Esophagus (tissue), 2 donors: ENCODE data around the gene RYR1. TPM values are rescaled to one million over a fixed set of nuclear protein-coding genes. Genes with fewer than 3 reads are reported as not detected.
"Not testable (repeated sequence)": the region's sequence is repeated elsewhere in the genome, so short reads cannot be mapped to it uniquely, and the experiment has no call there.

ENCODE experiments used
- H3K27ac ChIP-seq, 2 donors: one replicate each; pipeline ENCODE4 v1.5.1; 2013; ENCODE audit warnings: low read depth in 2 of 2, mild to moderate bottlenecking in 2 of 2, inconsistent platforms in 1 of 2, low read length in 1 of 2, moderate library complexity in 1 of 2
- H3K27me3 ChIP-seq, 2 donors: one replicate each; pipeline ENCODE4 v1.6.1; 2013; ENCODE audit warnings: low read length in 2 of 2, control low read depth in 1 of 2, mild to moderate bottlenecking in 1 of 2; ENCODE audit not compliant: insufficient read depth in 2 of 2, control insufficient read depth in 1 of 2
- H3K36me3 ChIP-seq, 2 donors: one replicate each; pipeline ENCODE4 v1.6.1; 2013; ENCODE audit warnings: low read length in 1 of 2; ENCODE audit not compliant: control insufficient read depth in 2 of 2, insufficient read depth in 2 of 2
- H3K4me1 ChIP-seq, 2 donors: one replicate each; pipeline ENCODE4 v1.6.1; 2013; ENCODE audit warnings: low read length in 1 of 2; ENCODE audit not compliant: control insufficient read depth in 2 of 2, insufficient read depth in 2 of 2
- H3K4me3 ChIP-seq, 2 donors: one replicate each; pipeline ENCODE4 v1.5.1; 2013; ENCODE audit warnings: low read length in 2 of 2, mild to moderate bottlenecking in 2 of 2, low read depth in 1 of 2, moderate library complexity in 1 of 2
- H3K9me3 ChIP-seq, 2 donors: one replicate each; pipeline ENCODE4 v1.6.1; 2013; ENCODE audit warnings: mild to moderate bottlenecking in 2 of 2, low read depth in 1 of 2, low read length in 1 of 2, moderate library complexity in 1 of 2; ENCODE audit not compliant: control insufficient read depth in 2 of 2, insufficient read depth in 1 of 2
- WGBS, 2 donors: extraction: QIAGEN DNeasy Blood & Tissue Kit; methylation state at CpG; one replicate each; pipeline ENCODE4 v1.1.7; 2013; 5-methylcytosine and 5-hydroxymethylcytosine counted together
- polyA plus RNA-seq, 2 donors: library from polyadenylated mRNA; stranded (reverse); fragments of 200-250 nt; gene quantifications; one replicate each; pipeline ENCODE4 v1.2.3, GENCODE V29; 2013
- donor health status: healthy with polysubstance abuse.
- donor health status: Bipolar disorder and iron deficiency.

Gene RYR1
- polyA plus RNA-seq, 2 donors: 8.0 to 8.7 TPM

DNA sequence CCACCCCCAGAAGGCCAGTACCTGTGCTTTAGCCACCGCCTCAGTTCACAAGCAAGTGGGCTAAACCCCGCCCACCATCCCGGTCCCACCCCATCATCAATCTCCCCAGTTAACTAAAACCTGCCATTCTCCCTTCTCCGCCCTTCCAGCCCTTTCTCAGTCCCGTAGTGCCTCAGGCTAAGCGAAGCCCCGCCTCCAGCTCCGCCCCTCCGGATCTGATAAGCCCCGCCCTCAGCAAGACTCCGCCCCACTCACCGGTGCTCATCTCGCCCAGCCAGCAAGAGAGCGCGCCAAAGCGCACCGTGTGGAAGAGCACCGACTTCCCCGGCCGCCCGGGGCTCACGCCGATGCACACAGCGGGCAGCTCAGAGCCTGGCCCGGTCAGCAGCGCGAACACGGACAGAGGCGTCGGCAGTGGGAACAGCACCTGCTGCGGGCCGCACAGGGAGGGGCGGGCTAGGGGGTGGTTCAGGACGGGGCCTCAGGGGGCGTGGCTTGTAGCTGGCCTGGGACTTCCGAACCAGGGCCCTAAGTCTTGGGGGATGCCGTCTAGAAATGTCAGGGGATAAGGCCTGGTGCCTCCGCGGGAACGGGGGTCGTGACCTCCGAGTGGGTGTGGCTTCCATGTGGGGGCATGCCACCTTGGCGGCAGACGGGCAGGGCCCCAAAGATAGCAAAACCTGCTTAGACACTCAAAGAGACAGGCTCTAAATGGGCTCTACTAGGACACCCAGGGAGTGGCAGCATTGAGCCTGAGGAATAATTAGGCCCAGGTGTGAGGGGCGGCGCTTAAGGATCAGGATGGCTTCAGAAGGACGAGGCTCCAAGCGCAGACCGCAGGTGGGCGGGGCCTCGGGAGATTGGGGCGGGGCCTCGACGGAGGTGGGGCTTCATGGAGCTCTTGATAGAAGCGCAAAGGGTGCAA lies 162.8 kb downstream of the RYR1 start:
- Histone ChIP-seq H3K36me3 (no peaks in the 10 kb centered on the region), H3K4me3 (peak overlapping the region in 1 of 2 donors; percentile 5), H3K27me3 (no peaks in the 10 kb centered on the region), H3K27ac (no peak overlapping the region), H3K4me1 (peaks cover 3% of the 10 kb centered on the region in 2 donors), H3K9me3 (peaks cover 0 to 3% of the 10 kb centered on the region in 2 donors)
- 21 to 27% methylated on average over 54 to 55 of the region's 55 CpGs for WGBS, 2 donors

DNA sequence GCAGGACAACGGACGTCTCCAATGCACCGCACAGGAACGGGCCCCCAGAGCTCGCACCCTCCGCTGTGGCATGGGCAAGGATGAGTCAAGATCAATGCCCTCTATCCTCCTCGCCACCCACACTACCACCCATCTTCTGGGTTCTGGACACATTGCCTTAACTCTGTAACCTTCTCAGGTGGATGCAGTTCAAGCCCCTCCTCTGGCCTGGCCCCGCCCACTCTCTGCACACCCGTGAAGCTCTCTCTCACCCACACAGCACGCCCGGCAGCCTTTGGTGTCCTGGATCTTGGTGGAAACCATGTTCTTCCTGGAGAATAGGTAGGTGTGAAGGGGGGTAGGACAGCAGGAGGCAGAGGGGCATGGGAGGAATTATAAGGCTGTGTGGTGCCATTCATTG lies 163.6 kb downstream of the RYR1 start:
- Histone ChIP-seq H3K4me3 (no peak overlapping the region), H3K4me1 (peaks cover 3% of the 10 kb centered on the region in 2 donors), H3K27ac (no peak overlapping the region), H3K27me3 (no peaks in the 10 kb centered on the region), H3K36me3 (no peaks in the 10 kb centered on the region), H3K9me3 (peaks cover 0 to 3% of the 10 kb centered on the region in 2 donors)
- 80 to 84% methylated on average over 11 of the region's 11 CpGs for WGBS, 2 donors

DNA sequence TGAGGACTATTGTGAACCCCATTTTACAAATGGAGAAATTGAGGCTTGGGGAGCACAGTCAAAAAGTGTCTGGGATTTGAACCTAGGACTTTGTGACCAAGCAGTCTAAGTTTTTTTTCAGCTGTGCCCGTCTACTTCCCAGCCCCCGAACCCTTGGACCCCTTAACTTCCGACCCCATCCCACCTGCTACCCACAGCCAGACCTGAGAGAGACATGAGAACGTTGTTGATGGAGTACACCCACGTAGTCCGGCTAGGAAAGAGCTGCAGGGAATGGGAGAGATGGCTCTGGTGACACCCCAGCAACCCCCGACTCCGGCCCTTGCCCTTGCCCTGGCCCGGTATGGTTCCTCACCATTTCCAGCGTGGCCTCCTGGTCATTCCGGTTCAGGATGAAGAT lies 166.2 kb downstream of the RYR1 start:
- Histone ChIP-seq H3K27me3 (no peaks in the 10 kb centered on the region), H3K9me3 (peaks cover 0 to 3% of the 10 kb centered on the region in 2 donors)
- WGBS, 2 donors: 90% methylated on average over 11 of the region's 11 CpGs

DNA sequence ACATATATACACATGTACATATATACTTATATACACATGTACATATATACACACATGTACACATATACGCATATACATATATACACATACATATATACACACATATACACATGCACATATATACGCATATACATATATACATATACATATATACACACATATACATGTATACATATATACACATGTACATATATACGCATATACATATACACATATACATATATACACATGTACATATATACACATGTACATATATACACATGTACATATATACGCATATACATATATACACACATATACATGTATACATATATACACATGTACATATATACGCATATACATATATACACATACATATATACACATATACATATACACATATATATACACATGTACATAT lies 169.4 kb downstream of the RYR1 start:
- not testable (repeated sequence) for H3K9me3 ChIP-seq
- 95 to 96% methylated on average over 5 of the region's 5 CpGs for WGBS, 2 donors

More for the DNA sequence above, 166.2 kb downstream of the RYR1 start:
- Histone ChIP-seq H3K4me3 (no peak overlapping the region), H3K4me1 (peaks cover 3% of the 10 kb centered on the region in 2 donors), H3K27ac (no peak overlapping the region), H3K36me3 (no peaks in the 10 kb centered on the region)

DNA sequence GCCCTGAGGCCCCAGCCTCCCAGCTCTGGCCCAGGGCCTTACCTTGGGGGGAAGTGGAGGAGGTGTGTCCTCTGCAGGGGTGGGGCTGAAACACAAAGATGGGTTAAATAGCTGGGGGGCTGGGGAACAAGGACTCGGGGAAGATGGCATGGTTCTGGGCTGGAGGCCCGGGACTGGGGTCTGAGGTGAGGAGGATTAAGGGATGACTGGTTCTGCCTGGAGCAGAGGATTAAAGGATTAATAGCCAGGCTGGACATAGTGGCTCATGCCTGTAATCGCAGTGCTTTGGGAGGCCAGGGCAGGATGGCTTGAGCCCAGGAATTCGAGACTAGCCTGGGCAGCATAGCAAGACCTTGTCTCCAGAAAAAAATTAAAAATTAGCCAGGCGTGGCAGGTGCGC lies 172.6 kb downstream of the RYR1 start:
- Histone ChIP-seq H3K4me3 (no peak overlapping the region), H3K9me3 (peaks cover 0 to 1% of the 10 kb centered on the region in 2 donors), H3K27me3 (no peaks in the 10 kb centered on the region), H3K36me3 (no peaks in the 10 kb centered on the region), H3K27ac (no peak overlapping the region), H3K4me1 (no peaks in the 10 kb centered on the region)
- WGBS, 2 donors: 72 to 85% methylated on average over 6 of the region's 6 CpGs

More for the DNA sequence above, 169.4 kb downstream of the RYR1 start:
- H3K27me3 ChIP-seq, H3K36me3 ChIP-seq, H3K4me3 ChIP-seq, H3K4me1 ChIP-seq, H3K27ac ChIP-seq: not testable (repeated sequence)

DNA sequence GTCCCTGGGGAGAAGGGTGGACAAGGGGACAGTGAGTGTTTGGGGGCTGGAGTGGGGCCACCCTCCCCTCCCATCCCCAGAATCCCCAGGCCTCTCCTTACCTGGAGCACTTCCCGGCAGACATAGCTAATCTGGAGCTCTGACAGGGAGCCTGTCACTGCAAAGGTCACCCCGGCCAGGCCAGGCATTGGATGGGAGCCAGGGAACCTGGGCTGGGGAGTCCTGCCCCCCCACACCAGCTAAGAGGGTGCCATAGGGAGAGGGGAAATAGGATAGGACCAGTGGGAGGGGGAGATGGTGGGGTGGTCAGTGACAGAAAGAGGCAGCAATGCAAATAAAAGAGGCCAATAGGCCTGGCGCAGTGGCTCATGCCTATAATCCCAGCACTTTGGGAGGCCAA lies 180.8 kb downstream of the RYR1 start:
- no peak overlapping the region for H3K4me3 ChIP-seq
- H3K27ac ChIP-seq: no peak overlapping the region
- 59 to 73% methylated on average over 3 of the region's 3 CpGs for WGBS, 2 donors
- peaks cover 0 to 8% of the 10 kb centered on the region in 2 donors for H3K4me1 ChIP-seq
- H3K9me3 ChIP-seq: peaks cover 0 to 3% of the 10 kb centered on the region in 2 donors
- H3K36me3 ChIP-seq: no peaks in the 10 kb centered on the region
- H3K27me3 ChIP-seq: no peaks in the 10 kb centered on the region

DNA sequence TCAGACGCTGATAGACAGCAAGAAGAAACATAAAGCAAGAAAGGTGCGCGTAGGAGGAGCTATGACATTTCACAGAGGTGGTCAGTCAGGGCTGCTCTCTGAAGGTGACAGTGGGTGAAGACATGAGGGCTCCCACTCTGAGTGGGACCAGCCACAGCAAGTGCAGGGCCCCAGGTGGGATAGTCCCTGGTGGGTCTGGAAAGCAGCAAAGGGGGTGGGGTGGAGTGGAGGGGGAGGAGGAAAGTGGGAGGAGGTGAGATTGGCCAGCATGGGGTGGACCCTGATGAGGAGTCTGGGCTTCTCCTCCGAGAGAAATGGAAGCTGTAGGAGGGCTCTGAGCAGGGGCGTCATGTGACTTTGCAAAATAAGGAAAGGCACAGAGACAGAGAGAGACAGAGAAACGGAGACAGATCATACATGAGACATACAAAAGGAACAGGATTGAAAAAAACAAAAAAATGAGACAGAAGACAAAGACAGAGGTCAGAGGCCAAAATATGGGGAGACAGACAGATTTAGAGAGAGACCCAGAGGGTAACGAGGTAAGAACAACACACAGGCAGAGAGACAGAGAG lies 181.6 kb downstream of the RYR1 start:
- peaks cover 5 to 13% of the 10 kb centered on the region in 2 donors for H3K4me1 ChIP-seq
- no peaks in the 10 kb centered on the region for H3K27me3 ChIP-seq
- H3K4me3 ChIP-seq: no peak overlapping the region
- H3K36me3 ChIP-seq: no peaks in the 10 kb centered on the region
- H3K9me3 ChIP-seq: peaks cover 0 to 4% of the 10 kb centered on the region in 2 donors
- no peak overlapping the region for H3K27ac ChIP-seq
- 77 to 80% methylated on average over 7 of the region's 7 CpGs for WGBS, 2 donors

DNA sequence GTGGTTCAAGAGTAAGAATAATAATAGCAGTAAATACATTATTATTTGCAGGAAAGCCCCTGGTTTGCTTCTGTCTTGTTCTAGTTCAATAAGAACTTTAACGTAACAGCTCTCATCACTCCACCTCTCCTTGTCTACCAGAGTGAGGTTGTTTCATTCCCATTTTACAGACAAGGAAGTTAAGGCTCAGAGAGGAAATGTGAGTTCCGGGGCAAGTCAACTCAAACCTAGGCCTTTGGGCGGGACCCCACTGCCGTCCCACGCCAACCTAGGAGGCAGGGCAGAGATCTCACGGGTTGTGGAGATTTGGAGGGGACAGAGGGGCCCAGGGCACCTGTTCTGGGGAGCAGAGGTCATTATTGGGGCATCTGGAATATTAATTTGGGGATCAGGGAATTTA lies 182.8 kb downstream of the RYR1 start:
- WGBS, 2 donors: 77 to 86% methylated on average over 6 of the region's 6 CpGs
- no peak overlapping the region for H3K27ac ChIP-seq
- peaks cover 7 to 16% of the 10 kb centered on the region in 2 donors for H3K4me1 ChIP-seq
- H3K27me3 ChIP-seq: no peaks in the 10 kb centered on the region
- H3K4me3 ChIP-seq: no peak overlapping the region
- H3K36me3 ChIP-seq: peaks cover 2% of the 10 kb centered on the region in 2 donors
- peaks cover 0 to 4% of the 10 kb centered on the region in 2 donors for H3K9me3 ChIP-seq

DNA sequence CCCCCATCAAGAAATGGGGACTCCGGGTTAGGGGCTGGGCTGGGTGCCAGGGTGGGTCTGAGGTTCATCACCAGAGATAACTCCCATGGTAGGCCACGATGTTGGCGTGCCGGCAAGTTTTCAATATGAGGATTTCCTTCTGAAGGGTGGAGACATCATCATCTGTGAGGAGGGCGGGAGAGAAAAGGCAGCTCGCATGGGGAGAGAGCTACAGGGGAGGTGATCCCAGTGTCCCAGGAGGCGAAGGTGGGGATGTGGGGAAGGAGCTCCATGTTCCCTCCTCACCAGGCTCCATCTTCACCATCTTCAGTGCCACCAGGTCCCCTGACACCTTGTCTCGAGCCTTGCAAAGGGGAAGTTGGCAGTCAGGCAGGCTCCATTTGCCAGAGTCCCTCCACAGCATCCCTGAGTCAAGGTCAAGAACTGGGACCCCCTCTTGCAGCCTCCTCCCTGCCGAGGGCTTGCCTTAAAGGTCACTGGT lies 183.8 kb downstream of the RYR1 start:
- Histone ChIP-seq H3K36me3 (peaks cover 4 to 9% of the 10 kb centered on the region in 2 donors), H3K27me3 (no peaks in the 10 kb centered on the region), H3K4me3 (peak overlapping the region; percentile 26 to 38), H3K4me1 (peaks cover 7 to 16% of the 10 kb centered on the region in 2 donors), H3K27ac (peak overlapping the region in 1 of 2 donors; percentile 21), H3K9me3 (peaks cover 0 to 4% of the 10 kb centered on the region in 2 donors)
- 71 to 73% methylated on average over 9 of the region's 9 CpGs for WGBS, 2 donors
